OCI-LY7 (cell line): ENCODE data around the gene FMO2.

Experiments used
- CTCF ChIP-seq: fragments of 200-600 bp; sonication (generic); conservative IDR thresholded peaks from 2 replicates; pipeline ENCODE4 v1.5.1; 2014; ENCODE audit warnings: mild to moderate bottlenecking, antibody characterized with exemption, low read length, moderate library complexity, mixed read lengths
- EZH2phosphoT487 ChIP-seq: fragments of 200-600 bp; sonication (generic); IDR thresholded peaks from 2 replicates; pipeline ENCODE4 v1.6.1; 2018; ENCODE audit warnings: low read depth, borderline replicate concordance, mild to moderate bottlenecking, mixed run types, antibody characterized with exemption, low read length, moderate library complexity, mixed read lengths

GRCh38 chr1:171191992-171192391, 6.9 kb downstream of the FMO2 start:
- TF ChIP-seq CTCF (no peak), EZH2phosphoT487 (no peak)
